Ecto neural progenitor cell (in vitro differentiated cells): ENCODE data around the gene BSN.
"Not testable (repeated sequence)": the region's sequence is repeated elsewhere in the genome, so short reads cannot be mapped to it uniquely, and the experiment has no call there.

Experiments used
- DNase-seq: peaks from one replicate; pipeline ENCODE4 v3.0.0-alpha.2; 2018; ENCODE audit warnings: low spot score

Gene BSN

DNA sequence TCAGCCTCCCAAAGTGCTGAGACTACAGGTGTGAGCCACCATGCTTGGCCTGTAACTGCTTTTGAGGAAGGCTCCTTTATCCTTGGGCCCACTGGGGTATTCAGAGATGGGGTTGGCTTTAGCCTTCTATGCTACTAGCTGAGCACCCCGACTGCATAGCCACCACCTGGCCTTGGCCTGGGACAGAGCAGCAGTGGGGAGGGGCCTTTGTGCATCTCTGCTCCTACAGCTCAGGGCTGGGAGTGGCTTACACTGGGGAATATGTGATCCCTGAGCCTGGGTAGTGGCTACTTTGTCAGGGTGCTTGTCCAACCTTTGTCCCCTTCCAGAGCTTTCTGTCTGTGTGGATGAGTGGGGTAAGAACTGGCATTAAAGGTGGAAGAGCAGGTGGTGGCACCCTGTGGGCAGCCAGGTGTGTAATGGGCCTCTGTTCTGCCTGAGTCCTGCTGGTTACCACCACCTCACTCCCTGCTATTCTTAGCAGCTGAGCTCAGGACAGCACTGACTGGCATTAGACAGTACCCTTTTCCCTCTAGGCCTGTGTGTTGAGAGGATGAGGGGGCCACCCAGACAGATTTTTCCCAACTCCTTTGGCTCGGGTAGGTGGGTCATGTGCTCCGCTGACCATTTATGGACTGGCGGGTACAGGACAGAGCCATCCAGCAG, 141.2 kb downstream of the BSN start:
- not testable (repeated sequence) for DNase-seq

DNA sequence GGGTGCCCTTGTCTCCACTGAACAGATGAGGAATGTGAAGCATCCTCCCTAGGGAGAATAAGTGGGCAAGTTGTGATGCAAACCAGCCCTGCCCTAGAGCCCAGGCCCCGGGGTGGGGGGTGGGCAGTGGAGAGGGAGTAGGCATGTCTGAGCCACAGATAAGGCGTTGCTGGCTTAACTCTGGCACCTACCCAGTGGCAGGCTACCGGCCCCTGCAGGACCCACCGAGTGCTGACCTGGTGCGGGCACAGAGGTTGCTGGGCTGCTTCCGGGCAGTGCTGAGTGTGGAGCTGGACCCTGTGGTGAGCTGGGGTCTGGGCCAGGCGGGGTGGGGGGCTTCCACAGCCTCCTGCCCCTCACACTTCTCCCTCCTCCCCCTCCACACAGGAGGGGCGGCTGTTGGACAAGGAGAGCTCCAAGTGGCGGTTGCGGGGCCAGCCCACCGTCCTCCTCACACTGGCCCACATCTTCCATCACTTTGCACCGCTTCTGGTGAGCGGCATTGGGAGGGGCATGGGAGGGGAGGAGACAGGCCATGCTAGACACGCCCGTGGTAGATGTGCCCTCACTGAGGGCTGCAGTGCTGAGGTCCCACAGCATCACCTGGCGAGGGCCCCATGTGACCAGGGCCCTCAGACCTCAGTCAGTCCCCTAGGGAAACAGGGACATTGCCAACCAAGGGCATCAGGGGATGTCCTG, 145.2 kb downstream of the BSN start:
- no peak for DNase-seq

DNA sequence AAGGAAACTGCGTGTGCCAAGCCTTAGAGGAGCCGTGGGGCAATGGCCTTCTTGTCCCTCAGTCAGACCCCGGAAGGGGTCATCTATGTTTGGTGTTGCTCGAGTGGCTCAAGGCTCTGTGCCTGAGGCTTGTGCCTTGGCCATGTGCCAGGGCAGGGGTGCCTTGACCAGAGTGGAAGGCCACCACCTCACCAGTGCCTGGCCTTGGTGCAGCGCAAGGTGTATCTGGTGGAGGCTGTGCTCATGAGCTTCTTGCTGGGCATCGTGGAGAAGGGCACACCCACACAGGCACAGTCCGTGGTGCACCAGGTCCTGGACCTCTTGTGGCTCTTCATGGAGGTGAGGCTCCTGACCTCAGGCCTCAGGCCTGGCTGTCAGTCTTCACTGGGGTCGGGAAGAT, 145.7 kb downstream of the BSN start:
- no peak for DNase-seq

DNA sequence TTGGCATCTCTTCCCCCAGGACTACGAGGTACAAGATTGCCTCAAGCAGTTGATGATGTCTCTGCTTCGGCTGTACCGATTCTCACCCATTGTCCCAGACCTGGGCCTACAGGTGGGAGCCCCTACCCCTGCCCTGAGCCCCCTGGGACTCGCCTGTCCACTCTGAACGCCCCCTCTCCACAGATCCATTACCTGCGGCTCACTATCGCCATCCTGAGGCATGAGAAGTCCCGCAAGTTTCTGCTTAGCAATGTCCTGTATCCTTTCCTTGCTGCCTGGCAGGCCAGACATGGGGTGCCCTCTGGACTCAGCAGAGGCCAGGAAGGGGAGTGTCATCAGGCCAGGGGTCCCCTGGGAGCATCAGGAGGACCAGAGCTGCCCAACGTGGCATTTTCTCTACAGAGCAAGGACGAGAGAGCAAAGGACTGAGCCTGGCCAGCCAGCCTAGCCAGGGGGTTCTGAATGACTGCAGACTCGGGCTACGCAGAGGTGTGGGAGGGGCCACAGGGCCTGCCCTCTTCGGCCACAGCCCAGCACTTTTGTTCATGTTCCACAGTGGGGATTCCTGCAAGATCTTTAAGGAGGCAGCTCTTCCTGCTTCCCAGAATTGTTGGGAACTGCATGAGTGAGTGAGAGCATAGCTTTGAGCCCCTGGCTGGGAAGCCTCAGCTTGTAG, 146.3 kb downstream of the BSN start:
- no peak for DNase-seq

DNA sequence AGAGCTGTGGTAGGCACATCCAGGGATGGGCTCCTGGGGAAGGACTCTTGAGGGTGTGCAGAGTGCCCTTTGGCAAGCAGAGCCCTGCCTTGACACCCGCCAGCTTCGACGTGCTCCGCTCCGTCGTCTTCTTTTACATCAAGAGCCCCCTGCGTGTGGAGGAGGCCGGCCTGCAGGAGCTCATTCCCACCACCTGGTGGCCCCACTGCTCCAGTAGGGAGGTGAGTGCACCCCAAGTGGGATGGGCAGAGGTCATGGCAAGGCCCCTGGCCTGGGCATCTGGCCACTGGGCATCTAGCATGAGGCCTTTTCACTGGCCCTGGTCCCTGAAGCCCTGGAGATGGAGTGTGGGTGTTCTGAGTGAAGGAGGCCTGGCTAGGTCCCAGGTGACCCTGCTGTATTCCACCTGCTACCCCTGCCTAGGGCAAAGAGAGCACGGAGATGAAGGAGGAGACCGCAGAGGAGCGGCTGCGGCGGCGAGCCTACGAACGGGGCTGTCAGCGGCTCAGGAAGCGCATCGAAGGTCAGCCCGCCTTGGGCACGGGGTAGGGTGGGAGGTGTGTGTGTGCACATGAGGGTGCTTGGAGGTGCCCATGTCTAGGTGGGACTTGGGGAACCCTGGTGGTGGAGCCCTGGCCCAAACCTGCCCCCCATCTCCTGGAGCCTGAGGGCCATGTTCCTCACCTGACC, 147.3 kb downstream of the BSN start:
- peak; percentile 71 for DNase-seq

DNA sequence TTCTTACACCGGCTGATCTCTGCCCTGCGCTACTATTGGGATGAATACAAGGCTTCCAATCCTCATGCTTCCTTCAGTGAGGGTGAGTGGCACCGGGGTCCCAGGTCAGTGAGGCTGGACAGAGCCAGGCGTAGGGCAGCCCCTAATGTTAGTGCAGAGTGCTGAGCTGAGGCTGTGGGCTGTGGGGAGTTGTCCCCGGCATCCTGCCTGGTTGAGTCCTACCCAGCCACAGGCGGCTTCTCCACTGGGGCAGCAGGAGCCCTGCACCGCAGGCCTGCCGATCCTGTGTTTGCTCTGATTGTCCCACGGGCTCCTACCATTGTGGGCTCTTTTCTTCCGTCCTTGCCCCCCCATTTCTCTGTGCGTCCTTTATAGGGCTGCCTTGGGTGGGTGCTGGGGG, 148.4 kb downstream of the BSN start:
- DNase-seq, result no peak

DNA sequence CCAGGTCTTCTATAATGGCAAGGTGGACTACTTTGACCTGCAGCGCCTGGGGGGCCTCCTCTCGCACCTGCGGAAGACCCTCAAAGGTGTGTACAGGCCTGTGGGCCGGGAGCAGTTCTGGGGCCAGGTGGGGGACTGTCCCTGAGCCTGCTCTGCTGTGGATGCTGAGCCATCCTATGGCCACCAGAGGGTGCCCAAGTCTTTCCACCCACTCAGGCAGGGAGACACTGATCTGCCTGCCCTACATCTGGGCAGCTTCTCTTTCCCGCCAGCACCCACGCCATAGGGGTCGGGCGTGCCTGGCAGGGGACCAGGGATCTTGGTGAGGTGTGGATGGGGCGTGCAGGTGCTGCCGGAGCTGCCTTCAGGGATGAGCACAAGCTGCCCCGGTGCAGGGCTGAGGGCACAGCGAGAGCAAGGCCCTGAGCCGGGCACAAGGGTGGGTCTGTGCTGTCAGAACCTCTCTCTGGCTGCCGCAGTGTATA, 149.2 kb downstream of the BSN start:
- DNase-seq, result peak; percentile 71

DNA sequence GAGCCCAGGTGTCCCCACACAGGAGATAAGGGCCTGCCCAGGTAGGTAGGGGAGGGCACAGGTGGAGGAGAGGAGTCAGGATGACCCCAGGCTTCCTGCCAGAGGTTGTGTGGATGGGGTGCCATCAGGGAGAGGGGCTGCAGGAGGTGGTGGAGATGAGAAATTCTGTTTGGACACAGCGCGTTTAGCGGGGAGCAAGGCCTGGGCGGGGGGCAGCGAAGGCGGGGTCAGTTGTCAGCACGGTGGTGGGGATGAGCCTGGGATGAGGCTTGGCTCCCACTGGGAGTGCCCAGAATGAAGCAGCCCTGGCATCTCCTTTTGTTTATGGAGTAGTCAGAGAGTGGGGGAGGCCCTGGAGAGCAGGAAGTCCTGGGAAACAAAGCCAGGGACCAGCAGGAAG, 149.7 kb downstream of the BSN start:
- no peak for DNase-seq

DNA sequence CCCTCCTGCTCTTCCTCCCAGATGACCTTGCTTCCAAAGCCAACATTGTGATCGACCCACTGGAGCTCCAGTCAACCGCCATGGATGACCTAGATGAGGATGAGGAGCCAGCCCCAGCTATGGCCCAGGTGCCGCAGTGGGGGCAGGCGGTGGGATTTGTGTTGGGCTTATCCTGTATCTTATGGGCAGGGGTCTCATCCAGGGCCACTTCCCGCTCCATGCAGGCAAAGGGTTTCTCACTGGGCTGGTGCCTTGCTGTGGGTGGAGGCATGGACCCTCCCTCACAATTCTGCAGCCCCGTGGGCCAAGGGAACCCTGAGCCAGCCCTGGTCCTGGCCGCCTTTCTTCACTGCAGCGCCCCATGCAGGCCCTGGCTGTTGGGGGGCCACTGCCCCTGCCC, 150.4 kb downstream of the BSN start:
- DNase-seq, result no peak

DNA sequence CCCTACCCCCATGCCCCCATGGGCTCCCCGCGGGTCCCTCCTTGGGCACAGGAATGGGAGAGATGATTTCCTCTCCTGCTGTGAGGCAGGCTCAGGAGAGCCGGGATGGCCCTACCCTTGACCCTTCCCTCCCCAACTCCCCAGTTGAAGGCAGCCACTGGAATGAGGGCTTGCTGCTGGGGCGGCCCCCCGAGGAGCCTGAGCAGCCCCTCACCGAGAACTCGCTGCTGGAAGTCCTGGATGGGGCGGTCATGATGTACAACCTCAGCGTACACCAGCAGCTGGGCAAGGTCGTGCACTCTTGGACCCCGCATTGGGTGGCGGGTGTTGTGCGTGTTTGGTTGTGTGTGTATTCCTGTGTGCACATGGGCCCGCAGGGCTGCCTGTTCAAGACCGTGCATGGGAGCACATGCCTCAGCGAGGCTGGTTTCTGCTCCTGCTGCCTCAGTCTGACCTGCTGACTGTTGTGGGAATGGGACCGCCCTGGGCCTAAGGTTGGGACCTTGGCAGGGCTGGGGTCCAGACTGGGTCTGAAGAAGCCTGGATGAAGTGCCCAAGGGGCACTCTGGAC, 151.2 kb downstream of the BSN start:
- DNase-seq, result no peak

DNA sequence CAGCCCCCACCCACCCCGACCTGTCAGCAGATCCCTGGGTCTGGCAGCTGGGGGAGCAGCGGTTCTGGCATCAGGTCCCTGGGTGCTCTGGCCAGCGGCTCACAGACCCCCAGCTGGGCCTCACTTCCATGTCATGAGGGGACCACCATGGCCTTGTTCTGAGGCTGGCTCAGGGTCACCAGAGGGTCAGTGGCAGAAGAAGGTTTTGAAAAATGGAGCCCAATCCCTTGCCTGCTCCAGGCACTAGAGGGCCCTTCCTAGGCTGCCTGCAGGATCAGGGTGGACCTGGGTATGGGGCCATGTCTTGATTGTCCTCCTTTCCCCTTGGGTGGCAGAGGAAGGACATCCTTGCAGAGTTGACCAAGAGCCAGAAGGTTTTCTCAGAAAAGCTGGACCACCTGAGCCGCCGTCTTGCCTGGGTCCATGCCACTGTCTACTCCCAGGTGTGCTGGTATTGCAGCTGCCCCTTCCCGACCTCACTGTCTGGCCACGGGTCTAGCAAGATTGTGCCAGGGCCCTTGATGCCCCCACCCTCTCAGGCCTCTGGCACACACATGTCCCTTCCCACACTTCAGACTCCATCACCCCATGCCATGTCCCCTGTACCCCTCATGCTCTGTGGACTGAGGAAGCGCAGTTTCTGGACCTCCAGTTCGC, 152.3 kb downstream of the BSN start:
- DNase-seq, result no peak

DNA sequence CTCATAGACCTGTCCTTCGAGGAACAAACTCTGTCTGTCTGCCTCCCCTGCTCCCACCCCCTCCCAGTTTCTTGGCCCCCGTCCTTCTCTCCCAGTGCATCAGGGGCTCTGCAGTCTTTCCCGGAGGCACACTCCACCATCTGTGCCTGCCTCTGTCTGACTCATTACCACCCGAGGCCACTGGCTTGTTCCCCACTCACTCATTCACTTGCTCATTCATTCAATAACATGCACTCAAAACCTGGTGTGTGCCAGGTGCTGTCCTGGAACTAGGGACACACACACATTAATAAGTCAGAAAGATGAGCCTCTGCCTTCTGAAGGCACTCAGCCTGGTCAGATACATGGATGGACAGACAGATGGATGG, 152.8 kb downstream of the BSN start:
- no peak for DNase-seq

DNA sequence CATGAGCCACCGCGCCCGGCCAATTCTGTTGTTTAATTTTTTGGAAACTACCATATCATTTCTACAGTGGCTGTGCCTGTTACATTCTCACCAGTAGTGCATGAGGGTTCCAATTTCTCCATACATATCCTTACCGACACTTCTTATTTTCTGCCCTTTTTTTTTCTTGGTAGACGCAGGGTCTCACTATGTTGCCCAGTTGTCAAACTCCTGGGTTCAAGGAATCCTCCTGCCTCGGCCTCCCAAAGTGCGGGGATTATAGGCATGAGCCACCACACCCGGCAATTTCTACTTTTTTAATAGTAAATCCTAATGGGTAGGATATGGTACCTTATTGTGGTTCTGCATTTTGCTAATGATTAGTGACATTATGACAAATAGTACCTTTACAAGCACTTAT, 155.6 kb downstream of the BSN start:
- DNase-seq, result no peak

DNA sequence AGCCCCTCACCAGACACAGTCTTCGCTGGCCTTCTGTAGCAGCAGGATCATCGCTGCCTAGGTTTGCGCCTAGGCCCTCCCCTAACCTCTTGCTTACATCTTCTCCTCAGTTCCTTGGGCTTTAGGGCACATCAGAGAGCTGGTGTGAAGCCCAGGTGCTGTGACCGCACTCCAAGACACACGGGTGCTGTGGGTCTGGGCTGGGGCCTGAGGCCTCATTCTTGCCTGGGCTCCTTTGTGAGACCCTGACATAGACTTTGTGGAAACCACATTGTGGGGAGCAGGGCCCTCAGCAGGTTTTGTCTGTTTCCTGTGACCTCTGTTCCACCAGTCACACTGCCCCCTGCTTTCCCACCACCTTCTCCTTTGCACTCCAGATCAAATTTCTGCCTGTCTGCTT, 157.2 kb downstream of the BSN start:
- DNase-seq, result no peak

DNA sequence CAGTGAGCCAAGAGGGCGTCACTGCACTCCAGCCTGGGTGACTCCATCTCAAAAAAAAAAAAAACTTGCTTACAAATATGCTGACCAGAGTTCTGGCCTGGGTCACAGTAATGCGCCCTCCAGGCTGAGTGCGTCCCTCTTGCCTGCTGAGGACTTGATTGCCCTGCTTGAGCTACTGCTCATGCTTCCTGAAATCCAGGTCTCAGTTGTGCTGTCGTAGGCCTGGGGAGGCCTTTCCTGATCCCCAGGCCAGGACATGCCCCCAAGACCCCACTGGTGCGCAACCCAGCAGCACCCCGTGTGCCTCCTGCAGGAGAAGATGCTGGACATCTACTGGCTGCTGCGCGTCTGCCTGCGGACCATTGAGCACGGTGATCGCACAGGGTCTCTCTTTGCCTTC, 157.9 kb downstream of the BSN start:
- no peak for DNase-seq

DNA sequence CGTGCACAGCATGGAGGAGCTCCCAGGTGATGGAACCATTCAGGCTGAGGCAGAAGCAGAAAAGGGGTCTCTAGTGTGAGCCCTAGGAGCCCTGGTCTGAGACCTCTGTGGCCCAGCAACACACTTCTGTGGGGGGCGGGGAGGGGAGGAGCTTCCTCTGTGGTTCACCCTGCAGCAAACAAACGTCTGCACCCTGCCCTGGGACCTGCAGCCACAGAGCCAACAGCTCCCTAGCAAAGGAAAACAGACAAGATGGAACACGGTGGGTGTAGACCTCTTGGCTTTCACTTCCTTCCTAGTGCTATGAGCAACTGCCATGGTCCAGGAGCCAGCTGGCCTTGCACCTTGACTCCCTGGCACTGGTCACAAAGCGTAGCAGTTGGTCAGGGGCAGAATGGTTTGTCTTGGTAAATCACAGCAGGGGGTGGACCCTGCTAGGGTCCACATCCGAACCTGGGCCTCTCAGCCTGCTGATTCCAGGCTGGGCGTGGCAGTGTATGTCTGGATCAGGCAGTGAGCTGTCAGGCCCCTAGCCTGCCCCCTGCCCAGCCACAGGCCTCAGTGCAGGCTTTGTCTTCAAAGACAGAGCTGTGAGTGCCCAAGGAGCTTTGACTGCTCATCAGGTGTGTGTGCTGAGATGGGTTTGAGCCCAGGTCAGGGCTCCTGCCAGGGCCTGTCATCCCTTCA, 158.5 kb downstream of the BSN start:
- DNase-seq, result no peak

DNA sequence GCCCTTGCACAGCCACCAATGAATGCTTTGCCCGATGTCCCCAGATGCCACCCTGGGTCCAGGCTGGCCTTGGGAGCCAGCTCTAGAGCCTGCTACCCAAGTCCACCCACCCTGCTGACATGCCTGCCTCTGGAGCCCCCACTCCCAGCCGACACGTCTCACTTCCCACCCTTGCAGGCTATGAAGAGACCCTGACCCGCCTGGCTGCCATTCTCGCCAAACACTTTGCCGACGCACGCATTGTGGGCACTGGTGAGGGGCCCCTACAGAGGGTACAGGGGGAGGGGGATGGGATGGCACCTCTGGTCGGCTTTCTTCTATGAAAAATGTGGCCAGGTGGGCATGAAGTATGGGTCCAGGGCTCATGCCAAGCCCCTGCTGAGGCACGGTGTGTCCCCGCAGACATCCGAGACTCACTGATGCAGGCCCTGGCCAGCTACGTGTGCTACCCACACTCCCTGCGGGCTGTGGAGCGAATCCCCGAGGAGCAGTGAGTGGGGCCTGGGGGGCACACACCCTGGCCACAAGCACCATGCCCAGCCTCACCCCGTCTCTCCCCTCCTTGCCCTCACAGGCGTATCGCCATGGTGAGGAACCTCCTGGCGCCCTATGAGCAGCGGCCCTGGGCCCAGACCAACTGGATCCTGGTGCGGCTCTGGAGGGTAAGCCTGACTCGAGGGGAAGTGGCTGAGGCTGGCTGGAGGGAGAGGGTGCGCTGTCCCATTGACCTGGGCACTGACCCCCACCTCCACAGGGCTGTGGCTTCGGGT, 159.2 kb downstream of the BSN start:
- DNase-seq, result no peak

DNA sequence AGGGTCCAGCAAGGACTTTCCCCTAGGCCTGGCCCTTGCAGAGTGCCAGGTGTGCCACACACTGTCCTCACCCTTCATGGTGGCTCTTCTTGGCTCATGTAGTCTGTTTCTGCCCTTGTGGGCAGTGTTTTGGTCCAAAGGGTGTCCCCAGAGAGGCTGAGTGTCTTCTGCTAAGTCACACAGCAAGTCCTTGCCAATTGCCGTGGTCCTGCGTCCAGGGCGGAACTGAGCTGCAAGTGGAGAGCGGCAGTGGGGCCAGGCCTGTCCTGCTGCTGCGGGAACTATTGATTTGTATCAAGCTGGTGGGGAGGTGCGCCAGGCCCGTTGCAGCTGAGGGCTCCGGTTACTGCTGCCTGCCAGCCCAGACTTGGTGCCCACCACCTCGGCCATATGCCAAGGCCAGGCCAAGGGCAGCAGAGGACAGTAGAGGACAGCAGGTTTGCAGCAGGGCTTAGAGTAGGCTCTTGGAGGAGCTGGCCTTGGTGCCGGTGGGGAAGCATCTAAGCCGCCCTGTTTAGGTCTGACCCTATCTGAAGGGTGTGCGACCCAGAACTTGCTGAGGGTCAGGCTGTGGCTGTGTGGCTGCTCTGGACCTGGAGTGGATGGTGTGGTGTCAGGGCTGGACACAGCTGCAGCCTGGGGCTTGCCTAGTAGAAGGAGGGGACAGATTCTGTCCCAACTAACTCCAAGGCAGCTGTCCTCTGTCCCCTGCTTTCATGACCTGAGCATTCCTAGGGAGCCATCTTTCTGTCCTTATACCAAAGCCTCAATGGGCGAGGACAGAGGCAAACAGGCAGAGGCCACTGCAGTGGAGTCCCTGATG, 160.7 kb downstream of the BSN start:
- no peak for DNase-seq

DNA sequence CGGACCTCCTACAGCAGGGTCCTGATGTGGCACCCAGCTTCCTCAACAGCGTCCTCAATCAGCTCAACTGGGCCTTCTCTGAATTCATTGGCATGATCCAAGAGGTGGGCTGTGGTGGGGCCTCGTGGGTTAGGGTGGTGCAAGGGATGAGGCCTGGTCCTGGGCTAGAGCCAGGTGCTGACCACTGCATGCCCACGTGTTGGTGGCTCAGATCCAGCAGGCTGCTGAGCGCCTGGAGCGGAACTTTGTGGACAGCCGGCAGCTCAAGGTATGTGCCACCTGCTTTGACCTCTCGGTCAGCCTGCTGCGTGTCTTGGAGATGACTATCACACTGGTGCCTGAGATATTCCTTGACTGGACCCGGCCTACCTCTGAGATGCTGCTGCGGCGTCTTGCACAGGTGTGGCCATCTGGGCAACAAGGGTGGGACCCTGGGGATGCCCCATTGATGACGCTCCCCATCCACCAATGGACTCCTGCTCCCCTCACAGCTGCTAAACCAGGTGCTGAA, 161.4 kb downstream of the BSN start:
- DNase-seq, result peak; percentile 39
